OCI-LY7 (cell line): ENCODE measurements around the gene MRPL48. TPM values are rescaled to one million over a fixed set of nuclear protein-coding genes. Genes with fewer than 3 reads are reported as not detected.
A peak's percentile ranks its signal among the peaks of the same experiment; 100 is the strongest.
"Not testable (repeated sequence)": the region's sequence is repeated elsewhere in the genome, so short reads cannot be mapped to it uniquely, and the experiment has no call there.

ENCODE experiments used
- BruUV-seq: library from RNA; stranded (reverse); fragments of 400-500 nt; replicated peaks from 2 replicates; lab custom pipeline; 2021; lab: Mats Ljungman, UMichigan
- CTCF ChIA-PET: fragments of 300-600 bp; sonication (Branson Sonifier 250); formaldehyde crosslinking; loops from one replicate; lab custom pipeline; 2022; ENCODE audit warnings: antibody characterized with exemption; ENCODE audit not compliant: unreplicated experiment; lab: Charles Lee
- POLR2A ChIA-PET: fragments of 300-600 bp; sonication (Branson Sonifier 250); formaldehyde crosslinking; loops from one replicate; lab custom pipeline; 2022; ENCODE audit warnings: antibody characterized with exemption; lab: Charles Lee
- DNase-seq: peaks from one replicate; pipeline ENCODE4 v3.0.0-alpha.2; 2015; ENCODE audit warnings: low spot score
- H2AFZ ChIP-seq: fragments of 200-600 bp; sonication (generic), shearing (Covaris generic); 2 replicates; pipeline ENCODE4 v1.6.1; 2014; ENCODE audit warnings: mild to moderate bottlenecking, antibody characterized with exemption, low read length, moderate library complexity
- H3K27ac ChIP-seq: fragments of 200-600 bp; sonication (generic); 2 replicates; pipeline ENCODE4 v1.5.1; 2014; ENCODE audit warnings: mixed run types, low read depth, mild to moderate bottlenecking, moderate library complexity, low read length, inconsistent platforms; ENCODE audit not compliant: poor library complexity, severe bottlenecking
- H3K36me3 ChIP-seq: fragments of 200-600 bp; sonication (generic); 2 replicates; pipeline ENCODE4 v1.6.1; 2014; ENCODE audit warnings: mild to moderate bottlenecking, antibody characterized with exemption, low read length, moderate library complexity, mixed read lengths; ENCODE audit not compliant: insufficient read depth
- H3K4me1 ChIP-seq: fragments of 200-600 bp; sonication (generic); 2 replicates; pipeline ENCODE4 v1.5.1; 2014; ENCODE audit warnings: mild to moderate bottlenecking, low read length; ENCODE audit not compliant: insufficient read depth, poor library complexity, severe bottlenecking
- H3K4me2 ChIP-seq: fragments of 200-600 bp; sonication (generic); 2 replicates; pipeline ENCODE4 v1.6.1; 2014; ENCODE audit warnings: mild to moderate bottlenecking, low read length
- H3K4me3 ChIP-seq: fragments of 200-600 bp; sonication (generic); 2 replicates; pipeline ENCODE4 v1.5.1; 2014; ENCODE audit warnings: mild to moderate bottlenecking, low read depth, low read length; ENCODE audit not compliant: poor library complexity, severe bottlenecking
- H3K79me2 ChIP-seq: fragments of 200-600 bp; sonication (generic); 2 replicates; pipeline ENCODE4 v1.6.1; 2016; ENCODE audit warnings: low read depth, mild to moderate bottlenecking, low read length, moderate library complexity, mixed read lengths; ENCODE audit not compliant: insufficient read depth
- H3K9me2 ChIP-seq: fragments of 200-600 bp; sonication (generic); 2 replicates; pipeline ENCODE4 v1.6.1; 2016; ENCODE audit warnings: mild to moderate bottlenecking, low read length, mixed read lengths; ENCODE audit not compliant: insufficient read depth
- H3K9me3 ChIP-seq: fragments of 200-600 bp; sonication (generic); 2 replicates; pipeline ENCODE4 v1.6.1; 2014; ENCODE audit warnings: mild to moderate bottlenecking, mixed run types, low read length, mixed read lengths
- H4K20me1 ChIP-seq: fragments of 200-600 bp; sonication (generic); 2 replicates; pipeline ENCODE4 v1.6.1; 2014; ENCODE audit warnings: mild to moderate bottlenecking, antibody characterized with exemption, low read length, moderate library complexity, mixed read lengths; ENCODE audit not compliant: insufficient read depth
- CTCF ChIP-seq: fragments of 200-600 bp; sonication (generic); conservative IDR thresholded peaks from 2 replicates; pipeline ENCODE4 v1.5.1; 2014; ENCODE audit warnings: mild to moderate bottlenecking, antibody characterized with exemption, low read length, moderate library complexity, mixed read lengths
- EZH2phosphoT487 ChIP-seq: fragments of 200-600 bp; sonication (generic); IDR thresholded peaks from 2 replicates; pipeline ENCODE4 v1.6.1; 2018; ENCODE audit warnings: low read depth, borderline replicate concordance, mild to moderate bottlenecking, mixed run types, antibody characterized with exemption, low read length, moderate library complexity, mixed read lengths
- intact Hi-C: fragments of 100-400 bp; cut with micrococcal nuclease; formaldehyde crosslinking; loops from one replicate; pipeline ENCODE4 v1.10.0; 2022; ENCODE audit not compliant: unreplicated experiment
- total RNA-seq, 2 experiments: library from RNA; depleted of rRNA in 1 of 2; stranded (reverse); fragments of >200 nt in 1 of 2; shearing (Covaris generic) in 1 of 2; gene quantifications; 2 replicates each; pipeline ENCODE4 v1.2.3, GENCODE V29; 2014 to 2022

Gene MRPL48
- total RNA-seq, 2 experiments from 2014 or later = 63.9 to 167 TPM

GRCh38 chr11:73762732-73763131 lies 24.9 kb upstream of the MRPL48 start:
- no peak for DNase-seq
- BruUV-seq = no TSS peak
- ChIA-PET POLR2A (interaction anchor here (0.5 to 5.4 kb wide), 5 partner anchors 11 to 38 kb away, joined by 4 to 52 read pairs (median 7); no protein-coding TSS in a partner anchor), CTCF (no interaction called here)
- Histone ChIP-seq H4K20me1 (peaks cover 14% of the 10 kb centered on the region; the same call in 1 of the 2 replicates), H3K27ac (no peak overlapping the region), H3K36me3 (0 out of 2 replicates have a peak, but pooled peaks cover under 1% of the 10 kb centered on the region), H3K4me3 (no peak overlapping the region), H3K4me1 (peaks cover 22% of the 10 kb centered on the region), H2AFZ (peak overlapping the region; percentile 85; the same call in 1 of the 2 replicates), H3K9me2 (no peaks in the 10 kb centered on the region), H3K79me2 (peaks cover 28% of the 10 kb centered on the region), H3K4me2 (0 out of 2 replicates have a peak overlapping the region, but pooled peaks have one; percentile 2), H3K9me3 (no peaks in the 10 kb centered on the region)
- TF ChIP-seq CTCF (no peak), EZH2phosphoT487 (no peak)
- intact Hi-C loops = no loop called here

GRCh38 chr11:73766763-73767162 lies 20.9 kb upstream of the MRPL48 start:
- CTCF ChIA-PET = no interaction called here
- intact Hi-C loops = no loop called here
- POLR2A ChIA-PET = interaction anchor here (1.4 kb wide), 1 partner anchor 12 kb away, joined by 4 read pairs; no protein-coding TSS in a partner anchor

GRCh38 chr11:73770811-73771210 lies 16.9 kb upstream of the MRPL48 start:
- H3K4me2 ChIP-seq, H3K4me3 ChIP-seq, POLR2A ChIA-PET, H3K79me2 ChIP-seq, CTCF ChIA-PET, H3K27ac ChIP-seq, H2AFZ ChIP-seq, intact Hi-C loops, BruUV-seq, H3K9me2 ChIP-seq, H4K20me1 ChIP-seq, H3K36me3 ChIP-seq, H3K9me3 ChIP-seq, H3K4me1 ChIP-seq, DNase-seq: not testable (repeated sequence)

More at GRCh38 chr11:73766763-73767162, 20.9 kb upstream of the MRPL48 start:
- Histone ChIP-seq H2AFZ (no peak overlapping the region), H3K9me3 (no peaks in the 10 kb centered on the region), H3K4me3 (no peak overlapping the region), H3K9me2 (no peaks in the 10 kb centered on the region), H4K20me1 (no peaks in the 10 kb centered on the region), H3K4me2 (no peak overlapping the region), H3K79me2 (no peaks in the 10 kb centered on the region), H3K27ac (no peak overlapping the region), H3K36me3 (no peaks in the 10 kb centered on the region), H3K4me1 (peaks cover 10% of the 10 kb centered on the region)
- BruUV-seq = no TSS peak
- DNase-seq = no peak
- TF ChIP-seq CTCF (no peak), EZH2phosphoT487 (no peak)
